ENCODE results near the gene CCR2.
"Not testable (repeated sequence)": the region's sequence is repeated elsewhere in the genome, so short reads cannot be mapped to it uniquely, and the experiment has no call there.

CCR2 gene

GRCh38 chr3:46353647-46354410 lies at the start of gene CCR2:
TSS of gene CCR2 (plus strand) at chr3:46354111. CDS start at chr3:46357528, 3,417 bp downstream.
- no peak for DNase-seq

GRCh38 chr3:46304739-46305138 lies 49.2 kb upstream of the CCR2 start:
- no peak for DNase-seq

GRCh38 chr3:46312991-46313390 lies 40.9 kb upstream of the CCR2 start:
- no peak for DNase-seq

GRCh38 chr3:46314517-46314916 lies 39.4 kb upstream of the CCR2 start:
- DNase-seq = no peak

- DNase-seq = no peak
Observed at GRCh38 chr3:46316206-46316605, 37.7 kb upstream of the CCR2 start.

- DNase-seq = no peak
Observed at GRCh38 chr3:46318207-46318927, 35.5 kb upstream of the CCR2 start.

GRCh38 chr3:46321461-46322104 lies 32.3 kb upstream of the CCR2 start:
- DNase-seq = no peak

GRCh38 chr3:46324036-46324435 lies 29.9 kb upstream of the CCR2 start:
- DNase-seq = no peak

GRCh38 chr3:46325645-46326300 lies 28.1 kb upstream of the CCR2 start:
- DNase-seq = no peak

GRCh38 chr3:46330676-46331075 lies 23.2 kb upstream of the CCR2 start:
- DNase-seq = not testable (repeated sequence)

- no peak for DNase-seq
Observed at GRCh38 chr3:46334741-46335478, 19.0 kb upstream of the CCR2 start.

- no peak for DNase-seq
Observed at GRCh38 chr3:46335541-46335940, 18.4 kb upstream of the CCR2 start.

- no peak for DNase-seq
Observed at GRCh38 chr3:46337911-46338310, 16.0 kb upstream of the CCR2 start.

- no peak for DNase-seq
Observed at GRCh38 chr3:46338840-46339239, 15.1 kb upstream of the CCR2 start.

- DNase-seq = no peak
Observed at GRCh38 chr3:46344476-46344875, 9.4 kb upstream of the CCR2 start.

GRCh38 chr3:46348823-46349482 lies 5.0 kb upstream of the CCR2 start:
- DNase-seq = no peak

- no peak for DNase-seq
Observed at GRCh38 chr3:46349484-46350261, 4.2 kb upstream of the CCR2 start.

GRCh38 chr3:46350262-46350565 lies 3.7 kb upstream of the CCR2 start:
- no peak for DNase-seq

GRCh38 chr3:46351646-46352045 lies 2.3 kb upstream of the CCR2 start:
- no peak for DNase-seq

GRCh38 chr3:46353090-46353489 lies 821 bp upstream of the CCR2 start:
- DNase-seq = no peak

- no peak for DNase-seq
Observed at GRCh38 chr3:46354478-46354877, 567 bp downstream of the CCR2 start.
